Right renal cortex interstitium (tissue), 3 donors: Measurements from ENCODE around the gene ASB15. TPM values are rescaled to one million over a fixed set of nuclear protein-coding genes. Genes with fewer than 3 reads are reported as not detected.

Source experiments
- DNase-seq, 3 donors: peaks; one replicate each; pipeline ENCODE4 v3.0.0-alpha.2; 2013; ENCODE audit warnings: low read depth in 3 of 3, low spot score in 2 of 3
- polyA plus RNA-seq, 3 donors: library from polyadenylated mRNA; unstranded; fragments of 120-200 nt; gene quantifications; one replicate each; pipeline ENCODE4 v1.2.1, GENCODE V29; 2013; ENCODE audit not compliant: insufficient read length in 3 of 3

ASB15 gene
- polyA plus RNA-seq, 3 donors, result 1.1 to 2.0 (median 1.8) TPM

DNA sequence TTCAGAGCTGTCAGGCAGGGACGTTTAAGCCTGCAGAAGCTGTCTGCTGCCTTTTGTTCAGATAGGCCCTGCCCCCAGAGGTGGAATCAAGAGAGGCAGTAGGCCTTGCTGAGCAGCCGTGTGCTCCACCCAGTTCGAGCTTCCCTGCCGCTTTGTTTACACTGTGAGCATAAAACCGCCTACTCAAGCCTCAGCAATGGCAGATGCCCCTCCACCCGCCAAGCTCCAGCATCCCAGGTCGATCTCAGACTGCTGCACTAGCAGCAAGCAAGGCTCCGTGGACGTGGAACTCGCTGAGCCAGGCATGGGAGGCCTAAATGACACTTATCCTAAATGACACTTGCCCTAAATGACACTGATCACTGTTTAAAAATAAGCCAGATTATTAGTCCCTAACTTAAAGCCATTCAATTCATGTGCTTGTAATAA lies 6.8 kb upstream of the ASB15 start:
- no peak for DNase-seq

DNA sequence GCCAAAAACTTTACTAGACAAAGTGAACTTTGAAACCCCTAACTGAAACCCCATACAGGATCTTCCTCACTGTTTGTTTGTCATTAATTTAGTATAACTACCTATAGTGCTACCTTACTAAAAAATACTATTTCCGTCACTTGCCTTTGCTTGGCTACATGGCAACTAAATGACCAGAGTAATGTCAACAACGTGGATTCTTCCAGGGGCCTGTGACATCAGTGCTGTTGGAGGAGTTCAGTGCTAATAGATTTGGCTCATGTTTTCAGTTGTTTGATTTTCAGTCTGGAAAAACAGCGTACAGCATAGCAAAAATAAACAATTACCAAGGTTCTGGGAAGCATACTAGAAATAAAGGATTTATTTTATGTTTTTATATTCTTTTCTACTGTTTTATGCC lies 3.0 kb upstream of the ASB15 start:
- DNase-seq, result no peak

DNA sequence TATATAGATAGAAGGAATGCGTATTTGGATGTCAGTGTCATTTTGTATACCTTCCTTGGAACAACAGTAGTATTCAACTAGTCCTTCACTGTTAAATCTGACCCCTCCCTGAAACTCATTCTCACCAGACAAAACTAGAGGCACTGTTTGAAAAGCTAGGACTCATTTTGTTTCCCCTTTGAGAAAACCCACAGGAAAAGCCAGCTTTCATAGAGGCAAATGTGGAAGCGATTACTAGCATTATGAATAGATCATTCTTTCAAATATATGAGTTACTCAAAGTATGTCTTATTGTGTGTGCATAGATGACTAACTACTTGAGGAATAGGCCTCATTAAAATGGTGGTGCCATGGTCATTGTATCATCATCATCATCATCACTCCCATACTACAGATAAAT lies 1.9 kb upstream of the ASB15 start:
- no peak for DNase-seq

DNA sequence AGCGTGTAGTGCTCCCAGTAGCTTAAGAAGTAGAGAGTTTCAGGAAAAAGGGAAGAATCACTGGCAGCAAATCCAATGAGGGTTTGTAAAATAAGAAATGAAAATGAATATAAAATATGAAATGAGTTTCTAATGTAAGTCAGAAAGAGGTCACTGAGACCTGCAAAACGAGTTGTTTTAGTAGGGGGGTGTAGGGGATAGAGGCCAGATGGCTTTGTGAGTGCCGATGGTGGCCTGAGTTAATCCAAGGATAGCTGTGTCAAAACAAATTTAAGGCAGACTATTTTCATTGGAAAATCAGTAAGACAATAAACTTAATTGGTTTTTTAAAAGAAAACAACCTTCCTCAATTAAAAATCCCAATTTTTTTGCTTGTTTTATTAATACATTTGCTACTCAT lies 745 bp upstream of the ASB15 start:
- DNase-seq, result no peak

DNA sequence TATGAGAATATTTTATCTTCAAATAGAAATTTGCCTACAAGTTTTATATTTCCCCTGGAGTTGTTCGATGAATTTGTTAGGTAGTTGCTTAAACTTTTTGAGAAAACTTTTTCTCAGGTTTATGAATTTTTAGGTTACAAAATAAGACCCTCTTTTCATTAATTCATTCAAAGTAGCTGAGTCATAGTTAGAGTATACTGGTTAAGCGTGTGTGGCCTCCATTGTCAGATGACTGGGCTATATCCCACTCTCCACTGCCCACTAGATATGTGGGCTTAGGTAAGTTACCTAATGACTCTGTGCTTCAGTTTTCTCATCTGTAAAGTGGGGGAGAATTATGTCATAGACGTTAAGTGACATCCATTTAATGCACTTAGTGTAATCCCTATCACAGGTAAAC lies 1.0 kb downstream of the ASB15 start:
- DNase-seq, result no peak

DNA sequence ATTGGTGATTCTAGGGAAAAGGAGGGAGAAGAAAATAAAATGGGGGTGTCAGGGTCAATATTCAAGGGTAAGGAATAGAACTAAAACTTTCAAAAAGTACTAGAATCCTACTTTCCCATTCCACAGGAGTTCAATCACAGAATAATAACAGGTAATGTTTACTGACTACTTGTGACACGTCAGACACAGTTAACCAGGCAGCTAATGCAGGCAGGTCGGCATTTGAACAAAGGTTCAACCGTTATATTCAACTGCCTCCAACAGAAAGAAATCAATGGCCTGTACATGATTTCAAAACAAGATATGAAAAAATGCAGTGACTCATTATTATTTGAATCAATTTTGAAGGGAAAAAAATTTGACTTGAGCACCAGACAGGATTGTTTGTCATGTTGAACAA lies 3.1 kb downstream of the ASB15 start:
- no peak for DNase-seq

DNA sequence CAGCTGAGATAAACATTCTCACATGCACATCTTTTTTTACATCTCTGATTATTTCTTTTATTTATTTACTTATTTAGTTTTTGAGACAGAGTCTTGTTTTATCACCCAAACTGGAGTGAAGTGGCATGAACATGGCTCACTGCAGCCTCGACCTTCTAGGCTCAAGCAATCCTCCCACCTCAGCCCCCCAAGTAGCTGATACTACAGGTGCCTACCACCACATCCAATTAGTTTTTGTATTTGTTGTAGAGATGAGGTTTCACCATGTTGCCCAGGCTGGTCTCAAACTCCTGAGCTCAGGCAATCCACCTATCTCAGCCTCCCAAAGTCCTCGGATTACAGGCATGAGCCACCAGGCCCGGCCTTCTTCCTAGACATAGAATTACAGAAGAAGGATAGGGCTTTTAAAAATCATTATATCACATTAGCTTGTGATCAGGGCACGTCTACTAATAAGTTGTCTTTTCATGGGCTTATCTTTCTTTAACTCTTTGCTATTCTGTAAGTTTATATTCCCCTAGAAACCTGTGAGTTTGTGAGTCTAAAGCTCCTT lies 5.9 kb downstream of the ASB15 start:
- DNase-seq, result no peak

DNA sequence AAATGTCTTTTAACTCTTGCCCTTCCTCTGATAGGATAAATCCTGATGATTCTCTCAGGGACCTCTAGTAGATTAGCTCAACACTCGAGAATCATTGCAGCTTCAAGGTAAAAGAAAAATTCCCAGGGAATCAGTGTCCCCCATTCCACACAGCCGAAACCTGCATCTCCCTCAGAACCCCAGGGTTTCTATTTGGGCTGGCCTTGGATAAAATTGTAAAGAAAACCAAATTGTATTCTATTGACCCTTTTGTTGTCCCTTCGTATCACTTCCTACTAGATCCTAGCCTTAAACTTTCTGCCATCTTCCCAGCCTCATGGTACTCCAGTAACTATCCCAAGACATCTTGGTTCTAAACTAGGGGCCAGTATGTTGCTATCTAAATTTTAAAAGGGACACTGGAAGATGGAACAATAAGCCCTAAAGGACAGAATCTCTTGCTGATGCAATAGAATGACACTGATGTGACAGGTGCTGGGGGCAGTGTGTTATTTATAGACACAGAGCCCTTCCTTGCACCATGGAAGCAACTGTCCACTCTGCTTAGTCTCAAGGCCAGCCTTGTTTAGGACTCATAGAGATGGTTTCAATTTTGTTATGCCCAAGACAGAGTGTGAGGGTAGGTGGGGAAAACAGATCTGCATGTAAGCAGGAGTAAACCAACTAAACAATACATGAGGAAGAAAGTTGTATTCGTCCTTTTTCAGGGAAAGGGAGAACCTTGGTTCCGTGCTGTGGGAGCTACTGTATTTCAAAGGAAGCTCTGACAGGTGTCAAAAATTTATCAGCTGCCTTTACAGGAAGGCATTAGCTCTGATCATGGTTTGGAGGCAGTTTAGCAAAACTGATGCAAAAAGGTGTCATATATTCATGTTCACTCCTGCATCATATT lies 7.6 kb downstream of the ASB15 start:
- DNase-seq, result no peak

DNA sequence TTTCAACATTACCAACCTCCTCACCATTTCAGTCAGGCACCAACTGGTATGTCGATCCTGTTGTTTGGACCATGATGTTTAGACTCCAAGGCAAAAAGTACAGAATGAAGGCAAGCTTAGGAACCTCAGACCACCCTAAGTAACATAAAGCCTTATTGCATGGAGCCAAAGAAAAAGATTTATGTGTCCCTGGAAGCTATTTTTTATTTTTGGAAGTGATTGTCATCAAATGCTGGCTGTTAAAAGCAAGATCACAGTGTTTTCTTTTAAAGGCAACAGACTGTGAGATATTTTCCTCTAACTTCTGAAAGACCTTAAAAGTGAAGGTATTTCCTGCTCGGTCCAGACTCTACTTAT lies 8.2 kb downstream of the ASB15 start:
- DNase-seq, result no peak

DNA sequence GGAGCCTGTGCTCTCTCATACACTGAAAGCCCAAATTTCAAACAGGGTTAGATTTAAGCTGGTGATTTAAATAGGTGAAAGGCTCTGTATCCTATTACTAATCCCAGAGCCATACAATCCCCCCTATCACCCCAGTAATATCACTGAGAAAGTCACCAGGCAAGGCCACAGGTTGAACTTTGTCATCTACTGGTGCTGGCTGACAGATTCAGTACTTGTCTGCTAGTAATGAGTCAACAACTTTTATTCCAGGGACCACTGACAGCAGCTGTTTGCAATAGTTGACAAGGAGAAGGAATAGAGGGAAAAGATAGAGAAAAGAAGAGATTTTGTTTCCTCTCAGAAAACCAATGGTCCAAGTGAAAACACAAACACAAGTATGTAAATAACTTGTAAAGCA lies 10.4 kb downstream of the ASB15 start:
- no peak for DNase-seq

DNA sequence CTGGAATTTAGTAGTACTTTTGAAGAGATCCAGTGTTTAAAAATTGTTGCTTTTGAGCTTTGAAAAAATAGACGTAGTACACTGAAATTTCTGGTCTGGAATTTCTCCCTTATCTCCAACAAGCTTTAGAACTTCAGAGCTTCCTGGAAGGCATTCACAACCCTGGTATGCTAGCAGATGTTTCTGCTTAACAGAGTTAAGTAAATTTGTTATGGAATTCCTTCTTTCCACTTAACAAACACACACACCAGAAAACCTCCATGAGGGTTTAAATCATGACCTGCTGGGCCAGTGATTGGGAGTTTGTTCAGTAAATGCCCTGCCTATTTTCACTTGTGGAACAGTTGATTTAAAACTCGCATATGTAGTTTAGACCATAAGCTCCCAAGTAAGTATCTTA lies 13.7 kb downstream of the ASB15 start:
- no peak for DNase-seq

DNA sequence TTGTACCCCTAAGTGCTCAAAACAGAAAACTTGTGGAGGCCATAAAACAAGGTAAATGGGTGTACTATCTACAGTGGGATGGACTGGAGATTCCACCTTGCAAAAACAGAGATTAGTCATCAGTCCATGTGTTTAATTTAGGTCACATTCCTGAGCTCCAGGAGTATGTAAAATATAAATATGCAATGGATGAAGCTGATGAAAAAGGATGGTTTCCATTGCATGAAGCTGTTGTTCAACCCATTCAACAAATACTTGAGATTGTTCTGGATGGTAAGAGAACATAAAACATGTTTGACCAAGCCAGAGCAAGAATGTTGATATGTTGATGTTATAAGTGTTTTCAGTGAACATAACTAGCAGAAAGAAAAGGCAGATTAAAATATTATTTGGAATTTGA lies 14.6 kb downstream of the ASB15 start:
- no peak for DNase-seq

DNA sequence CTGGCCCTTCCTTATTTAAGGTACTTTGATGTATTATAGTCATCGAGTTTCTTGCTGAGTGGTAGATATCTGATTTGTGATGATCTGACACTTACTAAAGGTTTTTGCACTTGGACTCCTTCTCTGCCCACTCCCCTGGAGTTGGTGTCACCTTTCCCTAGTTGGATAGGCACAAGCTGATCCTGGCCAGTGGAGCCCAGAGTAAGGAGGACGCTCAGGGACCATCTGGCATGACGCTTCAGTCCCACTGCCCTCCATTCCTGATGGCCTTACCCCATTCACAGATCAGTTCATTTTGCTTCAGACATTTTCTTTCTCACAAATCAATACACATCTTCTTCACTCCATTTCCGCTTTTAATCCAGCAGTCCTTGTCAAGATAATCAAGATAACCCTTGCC lies 20.1 kb downstream of the ASB15 start:
- no peak for DNase-seq

DNA sequence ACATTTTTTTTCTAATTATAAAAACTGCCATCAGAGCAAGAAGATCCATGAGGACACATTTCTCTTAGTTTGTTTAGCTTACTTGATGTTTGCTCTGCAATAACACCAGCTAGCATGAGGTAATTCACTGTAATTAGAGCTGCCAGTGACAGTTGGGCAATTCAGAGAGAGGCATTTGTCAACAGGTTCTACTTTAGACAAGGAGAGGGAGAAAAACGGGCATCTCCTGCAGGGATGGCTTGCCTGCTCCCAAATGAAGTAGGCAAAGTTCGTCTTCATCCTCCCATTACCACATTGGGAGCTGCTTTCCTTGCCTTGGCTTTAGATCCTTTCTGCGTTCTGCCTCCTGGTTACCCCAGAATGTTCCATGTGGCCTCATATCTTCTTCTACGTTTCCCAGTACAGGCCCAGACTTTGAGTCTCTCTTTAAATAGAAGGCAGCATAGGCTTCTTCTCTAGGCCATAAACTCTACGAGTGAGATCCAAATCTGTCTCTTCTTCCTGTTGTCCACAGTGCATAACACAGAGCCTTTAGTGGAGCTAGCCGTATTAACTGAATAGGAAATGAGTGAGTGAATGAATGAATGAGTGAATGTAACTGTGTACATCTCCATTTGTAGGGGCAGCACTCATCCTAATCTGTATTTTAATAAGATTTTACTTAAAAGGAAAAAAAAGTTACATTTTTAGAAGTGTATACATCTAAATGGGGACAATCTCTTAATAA lies 21.2 kb downstream of the ASB15 start:
- no peak for DNase-seq

DNA sequence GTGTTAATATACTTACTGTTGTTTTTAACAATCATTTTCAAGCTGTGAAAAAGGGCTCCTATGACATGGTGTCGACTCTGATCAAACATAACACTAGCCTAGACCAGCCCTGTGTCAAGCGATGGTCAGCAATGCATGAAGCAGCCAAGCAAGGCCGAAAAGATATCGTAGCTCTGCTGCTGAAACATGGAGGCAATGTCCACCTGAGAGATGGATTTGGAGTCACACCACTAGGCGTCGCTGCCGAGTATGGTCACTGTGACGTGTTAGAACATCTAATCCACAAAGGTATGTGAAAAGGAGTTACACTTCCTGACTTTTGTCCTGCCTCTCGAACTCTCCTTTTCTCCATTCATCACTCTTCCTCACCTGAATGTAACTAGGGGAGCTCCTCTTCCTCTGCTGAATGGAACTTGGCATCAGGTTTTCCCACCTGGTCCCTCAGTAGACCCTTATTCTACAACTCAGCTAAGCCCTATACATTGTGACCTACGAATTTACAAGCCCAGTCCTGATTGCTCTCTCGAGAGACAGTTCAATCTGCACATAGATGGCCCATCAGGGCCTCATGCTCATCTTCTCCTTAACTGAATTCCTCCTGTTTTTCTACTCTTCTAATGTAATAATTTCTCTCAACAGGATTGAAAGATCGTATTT lies 23.0 kb downstream of the ASB15 start:
- DNase-seq, result no peak

DNA sequence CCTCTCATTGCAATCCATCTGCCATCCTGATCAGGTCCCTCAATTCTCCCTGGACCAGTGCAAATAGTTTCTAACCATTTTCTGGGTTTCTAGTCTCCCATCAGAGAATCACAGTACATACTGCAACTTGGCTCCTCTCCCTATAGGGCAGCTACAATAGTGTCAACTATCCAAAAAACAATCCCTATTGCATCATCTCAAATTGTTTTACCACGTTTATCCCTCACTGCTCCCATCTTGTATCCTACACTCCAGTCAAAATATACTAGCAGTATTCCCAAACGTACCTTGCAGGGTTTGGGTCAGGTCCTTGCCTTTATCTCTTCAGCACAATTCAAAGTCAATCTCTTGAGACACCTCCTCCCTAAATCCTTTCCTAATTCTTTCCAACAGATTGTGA lies 23.6 kb downstream of the ASB15 start:
- DNase-seq, result no peak

DNA sequence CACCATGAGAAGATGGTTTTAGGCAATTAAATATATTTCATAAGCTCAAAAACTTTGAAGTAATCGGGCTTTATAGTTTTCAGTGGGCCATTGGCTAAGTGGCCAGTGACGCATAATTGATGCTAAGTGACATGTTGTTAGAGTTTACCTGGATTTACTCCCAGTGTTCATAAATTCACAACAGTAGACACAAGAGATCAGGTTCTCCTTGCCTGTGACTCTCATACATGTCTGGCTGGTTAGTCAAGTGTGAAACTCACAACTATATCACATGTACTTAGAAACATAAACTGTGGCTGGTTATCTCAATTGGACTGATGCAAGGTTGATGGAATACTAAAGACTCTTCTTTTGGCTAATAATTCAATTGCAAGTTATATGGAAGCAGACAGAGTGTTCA lies 26.2 kb downstream of the ASB15 start:
- DNase-seq, result no peak

DNA sequence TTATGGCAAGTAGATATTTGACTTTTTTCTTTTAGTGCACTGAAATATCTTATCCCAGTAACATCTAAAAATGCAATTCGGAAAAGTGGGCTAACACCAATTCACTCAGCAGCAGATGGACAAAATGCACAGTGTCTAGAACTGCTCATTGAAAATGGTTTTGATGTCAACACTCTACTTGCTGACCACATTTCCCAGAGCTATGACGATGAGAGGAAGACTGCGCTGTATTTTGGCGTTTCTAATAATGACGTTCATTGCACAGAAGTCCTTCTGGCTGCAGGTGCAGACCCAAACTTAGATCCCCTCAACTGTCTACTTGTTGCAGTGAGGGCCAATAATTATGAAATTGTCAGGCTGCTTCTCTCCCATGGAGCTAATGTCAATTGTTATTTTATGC lies 27.2 kb downstream of the ASB15 start:
- DNase-seq, result no peak

DNA sequence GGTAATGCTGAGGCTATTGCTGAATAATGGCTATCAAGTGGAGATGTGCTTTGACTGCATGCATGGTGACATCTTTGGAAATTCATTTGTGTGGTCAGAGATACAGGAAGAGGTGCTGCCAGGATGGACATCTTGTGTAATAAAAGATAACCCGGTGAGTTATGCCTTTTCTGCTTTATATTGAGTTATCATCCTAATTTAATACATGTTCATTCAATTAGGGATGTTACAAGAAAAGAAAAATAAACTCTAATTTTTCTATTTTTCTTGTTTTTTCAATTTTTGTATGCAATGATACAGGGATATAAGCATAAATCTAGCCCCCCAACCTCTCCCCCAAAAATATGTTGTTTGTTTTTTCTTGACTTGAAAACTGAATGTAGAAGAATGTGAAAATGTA lies 27.7 kb downstream of the ASB15 start:
- no peak for DNase-seq

DNA sequence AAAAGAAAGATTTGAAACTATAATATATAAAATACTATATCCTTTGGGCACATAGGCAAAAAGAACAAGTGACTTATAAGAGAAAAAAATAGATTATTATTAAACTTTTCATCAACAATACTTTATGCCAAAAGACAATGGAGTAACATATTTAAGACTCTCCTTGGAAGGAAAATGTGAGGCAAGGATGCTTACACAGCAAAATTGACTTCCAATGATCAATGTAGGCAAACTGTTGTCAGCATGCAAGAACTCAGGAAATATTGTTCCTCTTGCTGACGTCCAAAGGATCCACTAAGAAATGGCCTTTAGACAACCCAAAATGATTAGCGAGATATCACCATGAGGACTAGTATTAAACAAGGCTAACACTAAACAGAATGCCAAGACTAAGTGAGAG lies 31.2 kb downstream of the ASB15 start:
- no peak for DNase-seq

DNA sequence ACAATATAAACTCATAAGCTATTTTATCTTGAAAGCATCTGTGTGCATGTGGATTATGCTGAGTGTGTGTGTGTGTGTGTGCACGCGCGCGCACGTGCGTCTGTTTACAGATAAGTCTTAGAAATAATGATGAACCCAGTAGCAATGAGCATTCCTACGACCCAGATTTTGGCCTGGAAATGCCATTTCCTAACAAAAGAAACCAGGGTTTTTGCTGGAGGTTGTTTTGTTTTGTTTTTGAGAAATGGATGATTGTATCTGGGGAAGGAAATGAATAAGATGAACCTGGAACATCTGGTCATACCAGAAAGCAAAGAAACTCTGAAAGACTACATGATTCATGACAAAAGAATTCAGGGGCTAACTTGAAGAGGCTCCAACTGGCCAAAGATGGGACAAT lies 31.9 kb downstream of the ASB15 start:
- DNase-seq, result no peak
